ENCODE results near the gene ELFN1. TPM values are rescaled to one million over a fixed set of nuclear protein-coding genes. Genes with fewer than 3 reads are reported as not detected.

The ELFN1 gene
- total and polyA plus RNA-seq, 10 of the 15 experiments (the other 5 are each of a cell fraction or from before 2014, with no cell fraction given) = 0.04 TPM; not detected in 9

DNA sequence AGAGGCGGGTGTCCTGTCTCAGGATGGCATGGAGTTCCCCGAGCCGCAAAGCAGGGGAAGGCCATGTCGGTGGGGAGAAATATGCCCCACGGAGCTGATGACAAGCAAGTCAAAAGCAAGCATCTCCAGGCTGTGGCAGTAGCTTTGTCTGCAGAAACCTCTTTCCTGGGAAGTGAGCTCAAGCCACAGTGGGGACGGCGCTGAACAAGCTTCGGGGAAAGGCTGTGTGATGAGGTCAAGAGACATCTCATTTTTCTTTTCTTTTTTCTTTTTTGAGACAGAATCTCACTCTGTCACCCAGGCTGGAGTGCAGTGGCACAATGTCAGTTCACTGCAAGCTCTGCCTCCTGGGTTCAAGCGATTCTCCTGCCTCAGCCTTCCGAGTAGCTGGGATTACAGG, 62.6 kb downstream of the ELFN1 start:
- Histone ChIP-seq H3K9me3 (replicated peaks; ENCODE audit: control insufficient read depth, insufficient read depth, low read length) (peaks cover 2% of the 10 kb centered on the region; the same call in 1 of the 3 replicates), H2AFZ (ENCODE audit: control insufficient read depth, low read depth, low read length) (no peak overlapping the region), H3K27me3 (replicated peaks in 1 of 2; ENCODE audit: control insufficient read depth in 2 of 2, insufficient read depth in 2 of 2, low read length in 1 of 2) (no peaks in the 10 kb centered on the region; a peak in 2 of 4 replicates), H3K27ac (ENCODE audit: control insufficient read depth, insufficient read depth) (no peak overlapping the region), H3K79me2 (ENCODE audit: control insufficient read depth, insufficient read depth, low read length) (no peaks in the 10 kb centered on the region), H4K20me1 (ENCODE audit: control insufficient read depth, insufficient read depth) (no peaks in the 10 kb centered on the region; the same call in 1 of the 2 replicates), H3K9ac (ENCODE audit: control insufficient read depth, insufficient read depth, low read length) (no peak overlapping the region), H3K4me3 (no peak overlapping the region), H3K36me3 (ENCODE audit: control insufficient read depth in 2 of 2, insufficient read depth in 2 of 2, low read length in 1 of 2) (no peaks in the 10 kb centered on the region), H3K4me1 (ENCODE audit: control insufficient read depth, insufficient read depth, low read length) (no peaks in the 10 kb centered on the region), H3K4me2 (ENCODE audit: control insufficient read depth, insufficient read depth) (no peak overlapping the region)
- DNase-seq (ENCODE audit: low read depth, low spot score) (no peak), FAIRE-seq (no peak), ATAC-seq (no peak)
- BruUV-seq (replicated peaks) = no TSS peak
- ChIA-PET SMC1A (ENCODE audit: uncharacterized antibody, unreplicated experiment) (no interaction called here), CTCF (no interaction called here), RAD21 (ENCODE audit: unreplicated experiment) (no interaction called here), POLR2A (interaction anchor here (0.6 kb wide), 1 partner anchor 11 kb away, joined by 3 read pairs; no protein-coding TSS in a partner anchor)
- in situ Hi-C loops (cut with MboI) = no loop called here
- intact Hi-C loops (cut with micrococcal nuclease; ENCODE audit: unreplicated experiment) = no loop called here
- no peak for TF ChIP-seq ZBED1 (IDR thresholded peaks at IDR 0.05; ENCODE audit: borderline replicate concordance)
- TF ChIP-seq BHLHE40 (IDR thresholded peaks at IDR 0.05; ENCODE audit: borderline replicate concordance in 1 of 2, low read depth in 2 of 2, low read length in 1 of 2) = no peak
- TF ChIP-seq IRF4 (IDR thresholded peaks at IDR 0.05; ENCODE audit: low read depth, low read length) = no peak
- no peak for TF ChIP-seq ZNF622 (IDR thresholded peaks at IDR 0.05)
- TF ChIP-seq LARP7 (IDR thresholded peaks at IDR 0.05) = no peak
- TF ChIP-seq TAF1 (IDR thresholded peaks at IDR 0.05; ENCODE audit: borderline replicate concordance, low read depth, low read length) = no peak
- no peak for TF ChIP-seq CBX5 (IDR thresholded peaks at IDR 0.05; ENCODE audit: low read depth)
- no peak for TF ChIP-seq EGR1 (IDR thresholded peaks at IDR 0.05; ENCODE audit: borderline replicate concordance in 1 of 2, low read depth in 2 of 2, low read length in 2 of 2)
- TF ChIP-seq MTA3 (IDR thresholded peaks at IDR 0.05; ENCODE audit: borderline replicate concordance, low read length) = no peak
- TF ChIP-seq SMAD1 (IDR thresholded peaks at IDR 0.05; ENCODE audit: low read depth, partially characterized antibody) = no peak
- WGBS (ENCODE audit: insufficient coverage, insufficient replicate concordance, low lambda C conversion rate, missing lambda C conversion rate) = 77% methylated on average over 10 of the region's 10 CpGs

All from GM12878 (cell line).